MV-4-11 (cell line): ENCODE measurements around the gene HEPACAM2.
A peak's percentile ranks its signal among the peaks of the same experiment; 100 is the strongest.

Experiments used
- DNase-seq: peaks from one replicate; lab custom pipeline; 2025; lab: John Stamatoyannopoulos, UW

Gene HEPACAM2

DNA sequence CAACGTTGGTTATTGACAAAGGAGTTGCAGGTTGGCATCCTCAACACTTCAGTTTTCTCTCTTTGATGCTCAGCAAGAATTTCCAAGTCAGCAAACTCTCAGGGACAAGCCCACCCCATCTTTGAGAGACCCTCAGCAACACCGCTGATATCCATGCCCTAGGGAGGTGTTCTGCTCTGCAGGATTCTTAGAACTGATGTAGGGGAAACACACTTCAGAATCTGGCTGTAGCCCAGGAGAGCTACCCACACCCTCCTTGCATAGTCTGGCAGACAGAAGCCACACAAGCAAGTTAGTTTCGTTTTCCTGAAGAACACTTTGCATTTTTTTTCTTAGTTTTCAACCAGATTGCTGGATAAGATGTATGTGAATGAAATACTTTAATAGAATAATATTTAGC lies 78.9 kb downstream of the HEPACAM2 start:
- DNase-seq: peak; percentile 31

DNA sequence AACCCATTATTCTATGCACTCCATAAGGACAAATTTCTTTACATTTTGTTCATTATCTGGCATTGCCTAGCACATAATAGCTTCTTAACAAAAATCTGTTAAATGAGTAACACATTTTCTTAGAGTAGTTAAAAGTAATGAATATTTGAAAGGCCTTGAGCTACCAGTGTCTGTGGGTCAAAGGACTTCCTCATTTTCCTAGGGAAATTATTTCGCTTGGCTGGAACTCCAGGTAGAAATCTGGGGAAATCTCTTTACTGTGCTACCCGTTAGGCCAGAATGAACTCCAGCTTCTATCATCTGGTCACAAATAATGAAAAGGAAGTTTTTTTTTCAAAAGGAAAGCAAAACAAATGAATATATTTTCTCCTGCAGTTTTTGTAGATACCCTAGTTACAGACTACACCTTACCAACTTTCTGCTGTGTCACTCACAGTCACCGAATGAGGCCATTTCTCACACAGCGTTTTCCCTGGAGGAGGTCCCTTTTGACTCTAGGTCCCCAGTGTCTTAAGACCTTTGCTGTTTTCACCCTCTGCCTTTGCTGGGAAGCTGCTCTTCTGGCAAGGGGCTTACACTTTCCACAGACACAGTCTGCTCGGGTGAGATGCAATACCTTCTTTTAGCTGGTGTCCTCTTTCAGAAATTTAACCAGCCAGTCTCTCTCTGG lies 79.7 kb downstream of the HEPACAM2 start:
- DNase-seq: no peak

DNA sequence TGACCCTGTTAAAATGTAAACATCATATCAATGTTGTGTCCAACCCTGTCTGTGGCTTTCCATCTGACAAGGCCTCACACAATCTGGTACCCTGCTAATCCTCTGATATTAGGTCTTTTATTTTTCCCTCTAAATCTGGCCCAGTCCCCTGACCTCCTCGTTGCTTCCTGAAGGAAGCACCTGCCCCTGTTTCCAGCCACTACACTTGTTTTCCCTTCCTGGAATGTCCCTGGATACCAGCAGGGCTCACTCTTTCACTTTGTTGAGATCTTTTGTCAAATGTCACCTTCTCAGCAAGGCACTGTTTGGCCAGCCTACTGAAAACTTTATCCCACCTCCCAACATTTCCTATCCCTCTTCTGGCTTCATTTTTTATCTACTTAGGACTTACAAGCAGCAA lies 80.2 kb downstream of the HEPACAM2 start:
- DNase-seq: no peak

DNA sequence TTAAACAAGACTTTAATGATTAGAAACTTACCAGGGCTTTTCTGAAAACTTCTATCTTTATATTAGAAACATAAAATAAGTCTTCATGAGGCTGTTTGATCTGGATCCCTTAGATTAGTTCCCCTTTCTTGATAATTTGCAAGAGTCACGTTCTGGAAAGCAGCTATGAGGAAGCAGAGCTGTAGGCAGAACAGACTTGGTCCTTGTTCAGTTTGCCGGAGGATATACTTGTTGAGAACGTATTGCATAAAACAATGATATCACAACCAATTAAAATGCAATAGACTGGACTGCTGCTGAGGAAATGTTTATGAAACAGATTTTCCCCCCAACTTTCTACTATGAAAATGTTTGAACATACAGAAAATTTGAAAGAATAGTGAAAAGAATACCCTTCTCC lies 80.9 kb downstream of the HEPACAM2 start:
- DNase-seq: peak; percentile 83

DNA sequence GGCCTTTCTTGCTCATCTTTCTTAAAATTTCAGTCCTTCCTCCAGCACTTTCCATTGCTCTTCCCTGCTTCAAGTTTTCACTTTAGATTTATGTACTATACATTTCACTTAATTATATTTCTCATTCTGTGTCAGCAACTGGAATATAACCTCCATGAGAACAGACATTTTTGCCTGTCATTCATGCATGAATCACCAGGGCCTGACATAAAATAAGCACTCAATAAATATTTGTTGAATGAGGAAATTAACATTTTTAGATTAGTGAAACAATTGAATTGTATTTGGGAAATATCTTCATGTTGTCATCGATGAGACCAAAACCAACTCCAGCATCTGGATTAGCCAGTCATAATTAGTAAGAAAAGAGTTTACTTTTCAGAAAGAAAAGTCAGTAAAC lies 84.1 kb downstream of the HEPACAM2 start:
- no peak for DNase-seq

DNA sequence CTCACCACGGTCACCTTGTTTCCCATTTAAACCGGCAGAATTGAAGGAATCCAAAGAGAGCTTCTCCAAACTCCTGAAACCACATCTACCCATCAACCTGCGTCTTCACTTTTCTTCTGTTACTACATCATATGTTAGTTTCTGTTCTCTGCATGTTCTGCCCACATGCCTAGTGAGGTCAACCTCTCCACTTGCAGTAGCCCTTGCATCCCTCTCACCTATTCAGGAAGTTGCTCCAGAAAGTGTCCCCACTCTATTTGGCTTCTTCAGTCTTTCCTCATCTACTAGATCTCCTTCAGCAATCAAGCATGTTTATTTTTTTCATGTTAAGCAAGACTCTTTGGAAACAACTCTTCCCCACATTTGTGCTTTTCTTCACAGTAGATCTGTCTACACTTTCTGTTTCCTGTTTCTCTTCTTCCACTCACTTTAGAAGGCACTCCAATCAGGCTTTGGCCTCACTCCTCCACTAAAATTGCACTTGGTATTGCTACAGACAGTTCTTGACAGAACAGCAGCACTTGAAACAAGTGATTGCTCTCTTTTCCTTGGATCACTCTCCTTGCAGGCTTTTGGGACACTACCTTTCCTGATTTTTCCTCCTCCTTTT lies 85.6 kb downstream of the HEPACAM2 start:
- DNase-seq: peak; percentile 50

DNA sequence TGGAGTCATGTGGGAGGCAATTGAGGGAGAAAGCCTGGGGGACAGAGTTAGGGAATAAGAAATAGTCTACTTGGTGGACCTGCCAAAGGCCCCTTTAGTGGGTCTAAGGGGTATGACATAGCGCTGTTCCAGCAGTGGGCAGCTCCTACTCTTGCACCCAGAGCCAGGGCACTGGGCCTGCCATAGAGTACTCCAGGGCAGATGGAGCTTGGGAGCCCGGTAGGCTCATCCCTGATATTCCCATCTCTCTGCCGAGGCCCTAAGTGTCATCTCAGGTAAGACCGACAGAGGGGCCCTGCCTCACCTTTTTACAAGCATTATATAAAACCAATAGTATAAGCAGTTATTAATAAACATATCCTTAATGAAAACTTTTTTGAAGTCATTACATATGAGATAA lies 87.7 kb downstream of the HEPACAM2 start:
- no peak for DNase-seq
